NCI-H510A treated with DMSO at 0.1 percent for 48 hours (cell line): ENCODE results near the gene SFMBT1.

Source experiments
- DNase-seq: peaks from one replicate; lab custom pipeline; 2025; lab: John Stamatoyannopoulos, UW

The SFMBT1 gene

GRCh38 chr3:52986938-52987337, 58.9 kb downstream of the SFMBT1 start:
- DNase-seq, result no peak

GRCh38 chr3:52986049-52986448, 59.8 kb downstream of the SFMBT1 start:
- no peak for DNase-seq

- no peak for DNase-seq
Observed at GRCh38 chr3:52983828-52984227, 62.0 kb downstream of the SFMBT1 start.

GRCh38 chr3:52983336-52983807, 62.5 kb downstream of the SFMBT1 start:
- DNase-seq, result no peak

GRCh38 chr3:52982839-52983238, 63.0 kb downstream of the SFMBT1 start:
- DNase-seq, result no peak

- no peak for DNase-seq
Observed at GRCh38 chr3:52979190-52979983, 66.5 kb downstream of the SFMBT1 start.

- no peak for DNase-seq
Observed at GRCh38 chr3:52978109-52978754, 67.6 kb downstream of the SFMBT1 start.

GRCh38 chr3:52973806-52974205, 72.1 kb downstream of the SFMBT1 start:
- DNase-seq, result no peak

GRCh38 chr3:52971895-52972294, 74.0 kb downstream of the SFMBT1 start:
- DNase-seq, result no peak

GRCh38 chr3:52967398-52967797, 78.5 kb downstream of the SFMBT1 start:
- DNase-seq, result no peak

GRCh38 chr3:52962160-52962559, 83.7 kb downstream of the SFMBT1 start:
- DNase-seq, result no peak

GRCh38 chr3:52959773-52960172, 86.1 kb downstream of the SFMBT1 start:
- no peak for DNase-seq

- DNase-seq, result no peak
Observed at GRCh38 chr3:52939600-52939999, 106.3 kb downstream of the SFMBT1 start.

- peak; percentile 24 for DNase-seq
Observed at GRCh38 chr3:52934630-52935530, 111.0 kb downstream of the SFMBT1 start.

GRCh38 chr3:52931889-52932288, 114.0 kb downstream of the SFMBT1 start:
- no peak for DNase-seq

- DNase-seq, result no peak
Observed at GRCh38 chr3:52931328-52931727, 114.5 kb downstream of the SFMBT1 start.

- no peak for DNase-seq
Observed at GRCh38 chr3:52930748-52931147, 115.1 kb downstream of the SFMBT1 start.

GRCh38 chr3:52926554-52926953, 119.3 kb downstream of the SFMBT1 start:
- DNase-seq, result no peak

GRCh38 chr3:52925405-52926313, 120.2 kb downstream of the SFMBT1 start:
- no peak for DNase-seq

- DNase-seq, result no peak
Observed at GRCh38 chr3:52923963-52924362, 121.9 kb downstream of the SFMBT1 start.

GRCh38 chr3:52920841-52921240, 125.0 kb downstream of the SFMBT1 start:
- DNase-seq, result no peak
